Gastrocnemius medialis (tissue), 4 donors: ENCODE results near the gene NOS1AP. TPM values are rescaled to one million over a fixed set of nuclear protein-coding genes. Genes with fewer than 3 reads are reported as not detected.

Source experiments
- ATAC-seq, 2 donors: fragments of 150-250 bp; one replicate each; pipeline ENCODE4 v1.9.1; 2016
- DNase-seq, 2 donors: peaks; one replicate each; pipeline ENCODE4 v3.0.0-alpha.2; 2019
- H3K27ac ChIP-seq, 4 donors: fragments of 200-600 bp; sonication (generic); 1 replicate in 1 of 4; 2 replicates in 3 of 4; pipeline ENCODE4 v1.5.1; 2016 to 2018; ENCODE audit warnings: mild to moderate bottlenecking in 2 of 4, moderate library complexity in 1 of 4
- H3K27me3 ChIP-seq, 3 donors: fragments of 200-600 bp; sonication (generic) in 2 of 3; 1 replicate in 1 of 3; 2 replicates in 2 of 3; pipeline versions ENCODE4 v1.5.1 to v1.6.0; 2016 to 2019; ENCODE audit warnings: mild to moderate bottlenecking in 1 of 3, moderate library complexity in 1 of 3
- H3K36me3 ChIP-seq, 2 donors: fragments of 200-600 bp; sonication (generic) in 1 of 2; one replicate each; pipeline ENCODE4 v1.5.1; 2017 to 2018
- H3K4me1 ChIP-seq, 2 donors: fragments of 200-600 bp; sonication (generic) in 1 of 2; one replicate each; pipeline ENCODE4 v1.5.1; 2016 to 2017; ENCODE audit warnings: mild to moderate bottlenecking in 2 of 2
- H3K4me3 ChIP-seq, 4 donors: fragments of 200-600 bp; sonication (generic) in 3 of 4; 1 replicate in 1 of 4; 2 replicates in 3 of 4; pipeline ENCODE4 v1.5.1; 2016 to 2019; ENCODE audit warnings: mild to moderate bottlenecking in 2 of 4
- H3K9me3 ChIP-seq, 3 donors: fragments of 200-600 bp; sonication (generic) in 2 of 3; 1 replicate in 1 of 3; 2 replicates in 2 of 3; pipeline ENCODE4 v1.5.1; 2016 to 2019
- CTCF ChIP-seq, 5 experiments: fragments of 450-650 bp in 3 of 5; fragments of 200-600 bp in 2 of 5; sonication (generic) in 2 of 5; IDR thresholded peaks in 4 of 5; conservative IDR thresholded peaks in 1 of 5; 1 replicate in 4 of 5; 2 replicates in 1 of 5; pipeline ENCODE4 v1.5.1; 2016 to 2019; ENCODE audit warnings: antibody characterized with exemption in 5 of 5, mild to moderate bottlenecking in 3 of 5, moderate library complexity in 3 of 5
- POLR2A ChIP-seq, 2 donors: fragments of 450-650 bp; IDR thresholded peaks; one replicate each; pipeline ENCODE4 v1.6.1; 2017; ENCODE audit warnings: antibody characterized with exemption in 2 of 2, mild to moderate bottlenecking in 2 of 2, moderate library complexity in 2 of 2
- in situ Hi-C, 4 donors: fragments of 200-750 bp; cut with MboI; loops; one replicate each; pipeline versions ENCODE4 v1.15.0 to v1.8.0; 2017; ENCODE audit warnings: low sequenced_read_pairs in 4 of 4
- intact Hi-C: fragments of 100-400 bp; cut with DNase I; formaldehyde crosslinking; loops from one replicate; pipeline ENCODE4 v1.15.1; 2023; ENCODE audit warnings: low total_unique reads
- total RNA-seq, 4 donors: library from RNA; depleted of rRNA; stranded (reverse); fragments of >200 nt; gene quantifications; one replicate each; pipeline versions ENCODE4 v1.1.0 to v1.2.3, GENCODE V29; 2016

Gene NOS1AP
- total RNA-seq, 4 donors from 2014 or later: 0.20 to 0.40 (median 0.25) TPM

- ATAC-seq (no peak), DNase-seq (no peak)
- TF ChIP-seq CTCF (IDR thresholded peaks at IDR 0.05 in 4 of 5, conservative IDR thresholded peaks at IDR 0.05 in 1 of 5): no peak
- TF ChIP-seq POLR2A (IDR thresholded peaks at IDR 0.05): no peak
- Histone ChIP-seq H3K36me3 (no peaks in the 10 kb centered on the region), H3K4me3 (no peak overlapping the region), H3K4me1 (no peaks in the 10 kb centered on the region), H3K27me3 (no peaks in the 10 kb centered on the region), H3K9me3 (no peaks in the 10 kb centered on the region), H3K27ac (no peak overlapping the region)
- in situ Hi-C loops: no loop called here
- intact Hi-C loops: no loop called here
Observed at GRCh38 chr1:162204823-162205155, 135.3 kb downstream of the NOS1AP start.

- Histone ChIP-seq H3K27me3 (no peaks in the 10 kb centered on the region), H3K9me3 (no peaks in the 10 kb centered on the region), H3K36me3 (no peaks in the 10 kb centered on the region), H3K4me1 (no peaks in the 10 kb centered on the region), H3K4me3 (no peak overlapping the region), H3K27ac (no peak overlapping the region)
- no peak for TF ChIP-seq CTCF (IDR thresholded peaks at IDR 0.05 in 4 of 5, conservative IDR thresholded peaks at IDR 0.05 in 1 of 5)
- no peak for TF ChIP-seq POLR2A (IDR thresholded peaks at IDR 0.05)
- in situ Hi-C loops: no loop called here
- intact Hi-C loops: no loop called here
- ATAC-seq (no peak), DNase-seq (no peak)
Observed at GRCh38 chr1:162206300-162206699, 136.8 kb downstream of the NOS1AP start.

- H3K9me3 ChIP-seq: no peaks in the 10 kb centered on the region
- no peak for DNase-seq
- H3K27ac ChIP-seq: no peak overlapping the region
Observed at GRCh38 chr1:162206749-162207635, 137.5 kb downstream of the NOS1AP start.

GRCh38 chr1:162207862-162208261 lies 138.4 kb downstream of the NOS1AP start:
- Histone ChIP-seq H3K27me3 (no peaks in the 10 kb centered on the region), H3K4me1 (peaks cover under 1 to 2% of the 10 kb centered on the region in 2 donors), H3K4me3 (no peak overlapping the region), H3K27ac (no peak overlapping the region), H3K36me3 (no peaks in the 10 kb centered on the region), H3K9me3 (no peaks in the 10 kb centered on the region)
- DNase-seq (no peak), ATAC-seq (no peak)
- in situ Hi-C loops (no loop called here), intact Hi-C loops (no loop called here)
- TF ChIP-seq POLR2A (IDR thresholded peaks at IDR 0.05) (no peak), CTCF (IDR thresholded peaks at IDR 0.05 in 4 of 5, conservative IDR thresholded peaks at IDR 0.05 in 1 of 5) (no peak)

More at GRCh38 chr1:162206749-162207635, 137.5 kb downstream of the NOS1AP start:
- Histone ChIP-seq H3K36me3 (no peaks in the 10 kb centered on the region), H3K27me3 (no peaks in the 10 kb centered on the region), H3K4me3 (no peak overlapping the region), H3K4me1 (no peaks in the 10 kb centered on the region)
- no peak for ATAC-seq
- in situ Hi-C loops: no loop called here
- no peak for TF ChIP-seq POLR2A (IDR thresholded peaks at IDR 0.05)
- intact Hi-C loops: no loop called here

- peaks cover 9 to 11% of the 10 kb centered on the region in 2 donors for H3K4me1 ChIP-seq
- H3K36me3 ChIP-seq: no peaks in the 10 kb centered on the region
- no peaks in the 10 kb centered on the region for H3K9me3 ChIP-seq
- DNase-seq (no peak), ATAC-seq (no peak)
- H3K27me3 ChIP-seq: no peaks in the 10 kb centered on the region
- no peak for TF ChIP-seq CTCF (IDR thresholded peaks at IDR 0.05 in 4 of 5, conservative IDR thresholded peaks at IDR 0.05 in 1 of 5)
- TF ChIP-seq POLR2A (IDR thresholded peaks at IDR 0.05): no peak
- no peak overlapping the region for H3K27ac ChIP-seq
- intact Hi-C loops: no loop called here
- in situ Hi-C loops: no loop called here
- no peak overlapping the region for H3K4me3 ChIP-seq
Observed at GRCh38 chr1:162210196-162210595, 140.7 kb downstream of the NOS1AP start.
